Right cardiac atrium (tissue), 5 donors: ENCODE results near the gene INSYN2B. TPM values are rescaled to one million over a fixed set of nuclear protein-coding genes. Genes with fewer than 3 reads are reported as not detected.
A peak's percentile ranks its signal among the peaks of the same experiment; 100 is the strongest.
"Not testable (repeated sequence)": the region's sequence is repeated elsewhere in the genome, so short reads cannot be mapped to it uniquely, and the experiment has no call there.

ENCODE experiments used
- ATAC-seq, 2 donors: fragments of 200-7000 bp; cut with Tn5 transposase; one replicate each; pipeline versions ENCODE4 v1.8.0 to v1.9.1; 2020; ENCODE audit warnings: moderate library complexity in 2 of 2, mild to moderate bottlenecking in 1 of 2
- DNase-seq, 3 donors: peaks; one replicate each; pipeline ENCODE4 v3.0.0-alpha.2; 2020
- H3K27ac ChIP-seq: one replicate; pipeline ENCODE4 v1.5.1; 2013; ENCODE audit warnings: mild to moderate bottlenecking, low read length, control low read depth, moderate library complexity
- H3K27me3 ChIP-seq: one replicate; pipeline ENCODE4 v1.6.1; 2013; ENCODE audit not compliant: control insufficient read depth, insufficient read depth
- H3K4me1 ChIP-seq: one replicate; pipeline ENCODE4 v1.6.1; 2013; ENCODE audit warnings: low read length; ENCODE audit not compliant: control insufficient read depth, insufficient read depth
- H3K4me3 ChIP-seq: one replicate; pipeline ENCODE4 v1.5.1; 2013; ENCODE audit warnings: low read length, control low read depth
- H3K9me3 ChIP-seq: one replicate; pipeline ENCODE4 v1.6.1; 2013; ENCODE audit warnings: low read length; ENCODE audit not compliant: control insufficient read depth
- WGBS: extraction: QIAGEN DNeasy Blood & Tissue Kit; methylation state at CpG from one replicate; pipeline ENCODE4 v1.1.7; 2013; 5-methylcytosine and 5-hydroxymethylcytosine counted together
- intact Hi-C, 4 donors: fragments of 100-400 bp; cut with DNase I; formaldehyde crosslinking; loops; one replicate each; pipeline versions ENCODE4 v1.11.0 to v1.14.0; 2022 to 2023
- microRNA-seq, 2 donors: library from miRNA; unstranded; fragments of <30 nt; microRNA quantifications; one replicate each; pipeline ENCODE4 v1.2.0, GENCODE V29; 2020 to 2021
- polyA plus RNA-seq: library from polyadenylated mRNA; stranded (reverse); fragments of 200-250 nt; gene quantifications from one replicate; pipeline ENCODE4 v1.2.3, GENCODE V29; 2013
- total RNA-seq, 4 donors: library from RNA; stranded (reverse); fragmentation: NEBNext Ultra II Directional; extraction: Animal tissue kit (Norgen Biotek cat#: 25700); gene quantifications; one replicate each; pipeline ENCODE4 v1.2.1, GENCODE V29; 2021
- donor health status: healthy with polysubstance abuse.
- donor health status: DM: no; HTN: yes; CAD: no.
- donor health status: DM: no; HTN: no; CAD: no.
- donor health status: DM: no; HTN: yes; CAD: no; lungs with severe emphysema.
- donor health status: DM: yes; HTN: yes; CAD: no.

The INSYN2B gene
- total and polyA plus RNA-seq, 5 donors = 0.14 to 1.4 (median 0.25) TPM

DNA sequence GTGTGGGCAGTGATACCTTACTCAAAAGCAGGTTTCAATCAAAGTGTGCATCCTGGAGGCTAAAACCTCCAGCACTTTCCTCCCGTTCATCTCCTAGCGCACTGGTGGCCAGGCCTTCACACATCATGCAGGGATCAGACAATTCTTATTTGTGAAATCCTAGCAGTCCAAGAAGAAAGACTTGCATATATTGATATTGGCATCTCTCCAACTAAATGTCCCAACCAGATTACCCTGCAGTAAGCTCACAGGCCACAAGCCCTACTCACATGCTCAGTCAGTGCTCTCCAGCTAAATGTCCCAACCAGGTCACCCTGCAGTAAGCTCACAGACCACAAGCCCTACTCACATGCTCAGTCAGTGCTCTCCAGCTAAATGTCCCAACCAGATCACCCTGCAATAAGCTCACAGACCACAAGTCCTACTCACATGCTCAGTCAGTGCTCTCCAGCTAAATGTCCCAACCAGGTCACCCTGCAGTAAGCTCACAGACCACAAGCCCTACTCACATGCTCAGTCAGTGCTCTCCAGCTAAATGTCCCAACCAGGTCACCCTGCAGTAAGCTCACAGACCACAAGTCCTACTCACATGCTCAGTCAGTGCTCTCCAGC, 146.5 kb downstream of the INSYN2B start:
- ATAC-seq, H3K27ac ChIP-seq, H3K27me3 ChIP-seq, DNase-seq, H3K4me3 ChIP-seq, H3K4me1 ChIP-seq, H3K9me3 ChIP-seq, intact Hi-C loops: not testable (repeated sequence)
- WGBS = 89% methylated on average over 2 of the region's 2 CpGs

DNA sequence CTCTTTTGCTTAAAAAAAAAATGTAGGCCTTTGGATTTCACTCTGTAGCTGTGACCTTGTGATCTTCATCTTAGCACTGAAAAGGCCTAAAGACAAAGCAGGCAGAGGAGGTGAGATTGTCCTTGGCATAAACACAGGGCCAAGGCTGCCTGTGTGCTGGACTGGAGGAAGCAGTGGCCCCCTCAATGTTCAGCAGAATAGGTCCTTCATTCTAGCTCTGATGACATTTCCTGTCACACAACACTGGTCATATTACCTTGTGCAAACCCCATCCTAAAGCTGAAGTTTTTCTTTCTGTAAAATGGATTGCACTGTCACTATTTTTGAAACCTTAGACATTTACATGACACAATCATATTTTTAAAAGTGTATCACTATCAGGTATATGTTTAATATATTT, 147.4 kb downstream of the INSYN2B start:
- Histone ChIP-seq H3K27ac (no peak overlapping the region), H3K27me3 (no peaks in the 10 kb centered on the region), H3K4me3 (no peak overlapping the region), H3K9me3 (no peaks in the 10 kb centered on the region), H3K4me1 (no peaks in the 10 kb centered on the region)
- ATAC-seq (no peak), DNase-seq (no peak)
- intact Hi-C loops = no loop called here

DNA sequence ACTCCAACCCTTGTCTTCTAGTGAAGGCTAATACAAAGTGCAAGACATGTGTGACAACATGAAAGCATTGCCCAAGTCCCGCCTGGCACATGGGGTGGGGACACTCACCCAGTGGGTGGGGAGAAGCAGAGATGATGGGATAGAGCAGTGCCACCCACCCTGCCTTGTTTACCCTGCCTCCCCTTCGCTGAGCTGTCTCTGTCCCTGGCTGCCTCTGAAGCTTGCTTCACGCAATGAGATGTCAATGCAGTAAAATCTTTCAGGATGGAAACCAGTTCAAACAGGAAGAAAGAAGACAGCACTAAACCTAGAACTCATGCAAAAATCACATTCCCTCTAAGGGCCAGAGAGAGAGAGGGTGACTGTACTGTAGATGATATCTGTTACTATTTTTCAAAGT, 148.0 kb downstream of the INSYN2B start:
- H3K27ac ChIP-seq = no peak overlapping the region
- intact Hi-C loops = no loop called here
- no peak for ATAC-seq
- H3K27me3 ChIP-seq = no peaks in the 10 kb centered on the region
- H3K9me3 ChIP-seq = no peaks in the 10 kb centered on the region
- 81% methylated on average over 3 of the region's 3 CpGs for WGBS
- no peak overlapping the region for H3K4me3 ChIP-seq
- no peak for DNase-seq
- no peaks in the 10 kb centered on the region for H3K4me1 ChIP-seq

DNA sequence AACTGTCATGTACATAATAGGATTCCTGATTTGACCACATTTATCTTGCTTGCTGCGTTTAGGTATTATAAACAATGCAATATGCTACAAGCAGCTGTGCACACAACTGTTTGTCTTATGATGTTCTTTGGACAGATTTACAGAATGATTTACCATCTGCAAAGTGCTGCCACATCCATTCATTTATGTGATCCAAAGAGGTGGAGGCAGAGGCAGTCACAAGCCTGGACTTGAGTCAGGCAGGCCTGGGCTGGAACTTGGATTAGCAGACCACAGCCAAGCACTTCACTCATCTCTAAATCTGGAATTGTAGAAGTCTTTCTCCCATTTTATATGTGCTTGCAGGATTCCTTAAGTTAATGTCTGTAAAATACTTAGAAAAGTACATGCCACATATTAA, 149.0 kb downstream of the INSYN2B start:
- Histone ChIP-seq H3K4me3 (no peak overlapping the region), H3K27ac (no peak overlapping the region), H3K4me1 (no peaks in the 10 kb centered on the region), H3K9me3 (no peaks in the 10 kb centered on the region), H3K27me3 (no peaks in the 10 kb centered on the region)
- intact Hi-C loops = no loop called here
- ATAC-seq (no peak), DNase-seq (no peak)
- 80% methylated on average over 1 of the region's 1 CpG for WGBS

DNA sequence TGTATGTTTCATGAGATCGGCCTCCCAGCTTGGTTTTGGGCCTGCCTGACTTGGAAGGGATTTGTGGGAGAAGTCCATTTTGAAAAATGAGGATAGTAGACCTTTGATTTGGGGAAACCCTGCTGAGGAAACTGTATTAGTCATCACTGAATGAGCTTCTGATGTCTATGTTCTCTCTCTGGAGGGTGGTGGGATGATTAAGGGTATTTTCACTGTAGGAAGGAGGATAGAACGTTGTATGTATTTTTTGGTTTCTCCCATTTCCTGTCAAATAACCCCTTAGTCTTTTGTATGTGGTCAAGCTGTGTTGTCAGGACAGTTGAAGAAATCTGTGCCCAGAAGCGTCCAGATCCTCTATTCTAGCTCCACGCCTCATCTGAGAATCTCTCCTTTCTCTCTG, 151.9 kb downstream of the INSYN2B start:
- no peak for ATAC-seq
- H3K27ac ChIP-seq = no peak overlapping the region
- no peaks in the 10 kb centered on the region for H3K4me1 ChIP-seq
- no peaks in the 10 kb centered on the region for H3K27me3 ChIP-seq
- DNase-seq = no peak
- H3K9me3 ChIP-seq = no peaks in the 10 kb centered on the region
- no peak overlapping the region for H3K4me3 ChIP-seq
- WGBS = 72% methylated on average over 4 of the region's 4 CpGs
- intact Hi-C loops = no loop called here

DNA sequence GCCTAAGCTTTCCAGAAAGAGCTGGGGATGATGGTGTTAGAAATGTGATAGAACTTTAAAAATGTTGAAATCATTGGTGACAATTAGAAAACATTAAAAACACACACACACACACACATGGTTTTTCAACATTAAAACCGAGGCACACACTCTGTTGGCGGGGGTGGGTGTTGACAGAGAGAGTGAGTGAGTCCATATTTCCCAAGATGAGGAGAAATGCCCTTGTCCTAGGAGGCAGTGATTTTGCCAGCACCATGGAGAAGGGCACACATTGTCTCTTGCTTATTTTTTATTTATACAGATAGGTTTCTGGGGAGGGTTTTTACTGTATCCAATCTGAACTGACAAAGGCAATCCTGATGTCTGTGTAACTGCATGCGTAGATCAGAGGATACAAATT, 152.5 kb downstream of the INSYN2B start:
- Histone ChIP-seq H3K27me3 (no peaks in the 10 kb centered on the region), H3K27ac (no peak overlapping the region), H3K4me1 (no peaks in the 10 kb centered on the region), H3K4me3 (no peak overlapping the region), H3K9me3 (no peaks in the 10 kb centered on the region)
- intact Hi-C loops = no loop called here
- DNase-seq (peak in 1 of 3 donors; percentile 62), ATAC-seq (peak; percentile 32 to 64)
- WGBS = 39% methylated on average over 3 of the region's 3 CpGs

DNA sequence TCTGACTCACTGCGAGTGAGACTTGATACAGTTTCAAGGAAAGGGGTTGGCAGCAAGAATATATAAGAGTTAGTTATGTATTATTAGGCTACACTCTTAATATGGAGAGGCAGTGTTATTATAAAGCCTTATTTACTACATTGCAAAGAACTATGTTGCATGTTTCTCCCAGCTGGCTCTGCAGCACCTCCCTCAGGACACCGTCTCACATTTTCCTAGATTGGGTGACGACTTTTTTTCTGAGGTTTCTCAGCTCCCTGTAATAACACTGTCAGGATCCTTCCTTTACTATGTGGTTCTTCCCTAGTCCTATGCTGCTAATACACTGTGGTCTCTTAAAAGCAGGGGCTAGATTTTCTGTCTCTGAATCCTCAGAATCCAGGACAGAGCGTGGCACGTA, 153.7 kb downstream of the INSYN2B start:
- intact Hi-C loops = no loop called here
- no peak for ATAC-seq
- no peaks in the 10 kb centered on the region for H3K9me3 ChIP-seq
- WGBS = 64% methylated on average over 5 of the region's 5 CpGs
- H3K4me3 ChIP-seq = no peak overlapping the region
- no peak for DNase-seq
- no peaks in the 10 kb centered on the region for H3K4me1 ChIP-seq
- no peaks in the 10 kb centered on the region for H3K27me3 ChIP-seq
- H3K27ac ChIP-seq = no peak overlapping the region

DNA sequence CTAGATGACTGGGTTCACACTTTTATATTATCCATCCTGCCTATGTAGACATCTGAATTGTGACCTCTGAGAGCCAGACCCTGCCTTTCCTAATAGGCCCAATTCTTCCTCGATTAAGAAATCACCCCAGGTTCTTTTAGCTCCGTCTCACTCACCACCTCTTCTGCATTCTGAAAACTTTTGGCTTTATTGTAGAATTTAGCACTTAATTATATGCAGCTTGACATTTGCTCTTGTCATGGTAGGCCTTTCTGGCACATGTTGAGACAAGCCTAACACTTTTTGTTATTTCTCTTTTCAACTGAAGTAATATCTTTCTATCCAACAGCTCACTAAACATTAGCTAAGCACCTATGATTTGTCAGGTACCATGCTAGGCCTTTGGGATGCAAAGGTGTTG, 163.3 kb downstream of the INSYN2B start:
- Histone ChIP-seq H3K4me1 (no peaks in the 10 kb centered on the region), H3K4me3 (no peak overlapping the region), H3K27ac (no peak overlapping the region), H3K27me3 (no peaks in the 10 kb centered on the region), H3K9me3 (no peaks in the 10 kb centered on the region)
- WGBS = 64% methylated on average over 2 of the region's 2 CpGs
- no peak for DNase-seq
- ATAC-seq = no peak
- intact Hi-C loops = no loop called here

DNA sequence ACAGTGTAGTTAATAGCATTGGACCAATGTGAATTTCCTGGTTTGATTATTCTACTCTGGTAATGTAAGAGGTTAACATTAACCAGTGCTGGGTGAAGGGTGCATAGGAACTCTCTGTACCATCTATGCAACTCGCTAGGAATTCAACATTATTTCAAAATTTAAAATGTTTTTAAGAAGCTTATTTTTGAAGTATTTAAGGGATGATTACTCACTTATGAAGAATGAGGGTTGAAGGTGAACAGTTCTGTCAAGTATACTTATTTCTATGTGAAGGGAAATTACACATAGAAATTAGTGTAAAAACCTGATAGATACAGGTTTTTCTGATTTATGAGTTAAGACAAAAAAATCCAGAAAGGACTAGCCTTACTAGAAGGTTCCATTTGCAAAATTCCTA, 165.8 kb downstream of the INSYN2B start:
- no peak for DNase-seq
- intact Hi-C loops = no loop called here
- Histone ChIP-seq H3K4me1 (no peaks in the 10 kb centered on the region), H3K4me3 (no peak overlapping the region), H3K27me3 (no peaks in the 10 kb centered on the region), H3K9me3 (no peaks in the 10 kb centered on the region), H3K27ac (no peak overlapping the region)
- WGBS = 82% methylated on average over 1 of the region's 1 CpG
- ATAC-seq = no peak

Small RNA genes lying within 50 kb of the gene (microRNA-seq; reads per million reads assigned to microRNA genes)
- 0 reads per million in 2 donors for gene MIR378E

Other genes with a start within 250 kb of the INSYN2B start
- not detected for gene FOXI1, start 125.4 kb upstream of the INSYN2B start, total RNA-seq
- gene FOXI1, start 125.4 kb upstream of the INSYN2B start, polyA plus RNA-seq = not detected